SK-N-SH treated with all-trans-retinoic acid at 6 μM for 48 hours (cell line): ENCODE measurements around the gene GPR148.

Source experiments
- ATAC-seq: fragments of 200-7000 bp; cut with Tn5 transposase; 3 replicates; pipeline ENCODE4 v1.9.1; 2020; ENCODE audit warnings: mild to moderate bottlenecking, moderate library complexity
- ARNTL ChIP-seq: fragments of 450-650 bp; formaldehyde crosslinking; IDR thresholded peaks from 2 replicates; pipeline ENCODE4 v1.5.0; 2020; ENCODE audit warnings: low read depth, mild to moderate bottlenecking, moderate library complexity, borderline replicate concordance
- BACH2 ChIP-seq: fragments of 250-450 bp; sonication (Bioruptor Pico); IDR thresholded peaks from 2 replicates; pipeline ENCODE4 v1.9.0; 2021; ENCODE audit warnings: mild to moderate bottlenecking, borderline replicate concordance
- CSDC2 ChIP-seq: fragments of 250-450 bp; sonication (Bioruptor Pico); IDR thresholded peaks from 2 replicates; pipeline ENCODE4 v1.5.0; 2020; ENCODE audit warnings: mild to moderate bottlenecking, moderate library complexity
- ESRRG ChIP-seq: fragments of 250-450 bp; sonication (Bioruptor Pico); IDR thresholded peaks from 2 replicates; pipeline ENCODE4 v1.6.1; 2021; ENCODE audit warnings: mild to moderate bottlenecking
- GLIS3 ChIP-seq: fragments of 250-450 bp; sonication (Bioruptor Pico); IDR thresholded peaks from 2 replicates; pipeline ENCODE4 v1.5.0; 2020; ENCODE audit warnings: mild to moderate bottlenecking, moderate library complexity
- ISL1 ChIP-seq: fragments of 250-450 bp; sonication (Bioruptor Pico); IDR thresholded peaks from 2 replicates; pipeline ENCODE4 v2.1.2; 2022; ENCODE audit warnings: mild to moderate bottlenecking, moderate library complexity
- OSR1 ChIP-seq: fragments of 250-450 bp; sonication (Bioruptor Pico); IDR thresholded peaks from 2 replicates; pipeline ENCODE4 v1.8.0; 2022; ENCODE audit warnings: moderate library complexity, mild to moderate bottlenecking, inconsistent platforms
- PPARA ChIP-seq: fragments of 250-450 bp; sonication (Bioruptor Pico); IDR thresholded peaks from 2 replicates; pipeline ENCODE4 v1.5.0; 2020; ENCODE audit warnings: mild to moderate bottlenecking, borderline replicate concordance
- RARB ChIP-seq: fragments of 250-450 bp; sonication (Bioruptor Pico); IDR thresholded peaks from 2 replicates; pipeline ENCODE4 v1.8.0; 2021; ENCODE audit warnings: mild to moderate bottlenecking, moderate library complexity
- SNAI2 ChIP-seq: fragments of 250-450 bp; sonication (Bioruptor Pico); IDR thresholded peaks from 2 replicates; pipeline ENCODE4 v1.5.0; 2020; ENCODE audit warnings: mild to moderate bottlenecking, moderate library complexity
- TCF4 ChIP-seq: fragments of 250-450 bp; sonication (Bioruptor Pico); IDR thresholded peaks from 2 replicates; pipeline ENCODE4 v1.8.0; 2021; ENCODE audit warnings: mild to moderate bottlenecking, moderate library complexity, borderline replicate concordance
- TOX ChIP-seq: fragments of 250-450 bp; sonication (Bioruptor Pico); IDR thresholded peaks from 2 replicates; pipeline ENCODE4 v1.8.0; 2021; ENCODE audit warnings: mild to moderate bottlenecking, moderate library complexity, borderline replicate concordance
- ZFP3 ChIP-seq: fragments of 250-450 bp; sonication (Bioruptor Pico); IDR thresholded peaks from 2 replicates; pipeline ENCODE4 v1.5.0; 2020; ENCODE audit warnings: mild to moderate bottlenecking, moderate library complexity
- ZFP30 ChIP-seq: fragments of 450-650 bp; formaldehyde crosslinking; IDR thresholded peaks from 2 replicates; pipeline ENCODE4 v1.5.0; 2022; ENCODE audit warnings: mild to moderate bottlenecking, moderate library complexity
- ZNF565 ChIP-seq: fragments of 450-650 bp; formaldehyde crosslinking; conservative IDR thresholded peaks from 2 replicates; pipeline ENCODE4 v1.5.0; 2020; ENCODE audit warnings: low read depth, mild to moderate bottlenecking, moderate library complexity
- ZNF70 ChIP-seq: fragments of 450-650 bp; formaldehyde crosslinking; IDR thresholded peaks from 2 replicates; pipeline ENCODE4 v1.5.0; 2020; ENCODE audit warnings: mild to moderate bottlenecking, moderate library complexity
- ZNF8 ChIP-seq: fragments of 450-650 bp; formaldehyde crosslinking; IDR thresholded peaks from 2 replicates; pipeline ENCODE4 v1.5.0; 2020; ENCODE audit warnings: mild to moderate bottlenecking, moderate library complexity
- TF ChIP-seq, protein P1 (sequence below): fragments of 250-450 bp; sonication (Bioruptor Pico); IDR thresholded peaks from 2 replicates; pipeline ENCODE4 v1.5.1; 2021; ENCODE audit warnings: mild to moderate bottlenecking, moderate library complexity
- TF ChIP-seq, protein P2 (sequence below): fragments of 250-450 bp; sonication (Bioruptor Pico); IDR thresholded peaks from 2 replicates; pipeline ENCODE4 v1.5.1; 2020; ENCODE audit warnings: low read depth, mild to moderate bottlenecking, moderate library complexity
- TF ChIP-seq, protein P3 (sequence below): fragments of 250-450 bp; sonication (Bioruptor Pico); IDR thresholded peaks from 2 replicates; pipeline ENCODE4 v1.8.0; 2021; ENCODE audit warnings: low read depth, mild to moderate bottlenecking, moderate library complexity, borderline replicate concordance
- TF ChIP-seq, protein P4 (sequence below): fragments of 250-450 bp; sonication (Bioruptor Pico); IDR thresholded peaks from 2 replicates; pipeline ENCODE4 v1.5.0; 2020; ENCODE audit warnings: mild to moderate bottlenecking, moderate library complexity
- TF ChIP-seq, protein P5 (sequence below): fragments of 250-450 bp; sonication (Bioruptor Pico); IDR thresholded peaks from 2 replicates; pipeline ENCODE4 v1.8.0; 2020; ENCODE audit warnings: mild to moderate bottlenecking, moderate library complexity, borderline replicate concordance

The GPR148 gene

DNA sequence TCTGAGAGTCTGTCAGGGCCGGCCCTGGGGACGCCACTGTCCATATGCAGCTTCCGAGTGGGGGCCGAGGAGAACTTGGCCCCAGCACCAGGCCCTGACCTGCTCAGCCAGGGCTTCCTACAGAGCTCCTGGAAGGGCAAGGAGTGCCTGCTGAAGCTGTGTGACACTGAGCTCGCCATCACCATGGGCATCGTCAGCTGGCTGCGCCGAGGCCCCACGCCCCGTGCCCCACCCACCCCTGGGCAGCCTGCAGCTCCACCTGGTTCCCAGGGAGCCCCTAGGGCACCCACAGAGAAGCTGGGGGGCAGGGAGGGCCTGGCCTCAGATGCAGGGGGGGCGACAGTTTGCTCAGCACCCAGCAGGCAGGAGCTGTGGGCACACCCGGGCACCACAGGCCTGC lies 34.5 kb downstream of the GPR148 start:
- no peak for TF ChIP-seq ZNF565 (CRISPR knock-in tag)
- no peak for ATAC-seq

DNA sequence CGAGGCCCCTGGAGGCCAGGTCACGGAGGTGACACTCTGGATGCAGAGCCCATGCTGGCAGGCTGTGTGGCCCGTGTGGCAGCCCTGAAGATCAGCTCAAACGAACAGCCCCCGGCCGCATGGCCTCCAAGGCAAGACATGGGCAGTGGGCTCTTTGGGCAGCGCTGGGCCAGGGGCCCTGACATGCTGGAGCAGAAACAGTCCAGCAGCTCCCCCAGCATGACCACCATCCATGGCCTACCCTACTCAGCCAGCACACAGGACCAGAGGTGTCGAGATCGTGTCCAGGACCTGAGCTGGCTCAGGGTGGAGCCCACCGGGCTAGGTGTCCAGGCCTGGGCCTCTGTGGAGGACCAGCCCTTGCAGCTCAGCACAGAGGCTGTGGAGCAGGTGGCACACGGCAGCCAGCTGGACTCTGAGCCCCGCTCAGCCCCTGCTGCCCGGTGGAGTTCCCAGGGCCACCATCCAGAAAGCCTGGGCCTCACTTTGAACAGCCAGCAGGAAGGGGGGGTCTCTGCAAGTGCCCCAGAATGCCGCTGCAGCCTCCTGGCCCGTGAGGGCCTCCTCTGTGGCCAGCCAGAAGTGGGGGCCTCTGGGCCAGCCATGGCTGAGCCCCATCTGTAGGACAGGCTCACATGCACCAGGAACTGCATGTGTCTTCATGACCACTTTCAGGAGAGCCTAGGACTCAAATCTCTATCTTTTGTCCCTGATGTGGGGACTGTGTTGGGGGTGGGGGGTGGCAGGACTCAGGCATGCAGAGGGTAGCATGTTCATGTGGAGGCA lies 35.4 kb downstream of the GPR148 start:
- TF ChIP-seq ZFP3 (CRISPR knock-in tag) = no peak
- no peak for TF ChIP-seq ISL1 (CRISPR knock-in tag)
- TF ChIP-seq ZFP30 = no peak
- TF ChIP-seq RARB (CRISPR knock-in tag) = no peak
- TF ChIP-seq ZNF8 = no peak
- TF ChIP-seq, protein P1, sequence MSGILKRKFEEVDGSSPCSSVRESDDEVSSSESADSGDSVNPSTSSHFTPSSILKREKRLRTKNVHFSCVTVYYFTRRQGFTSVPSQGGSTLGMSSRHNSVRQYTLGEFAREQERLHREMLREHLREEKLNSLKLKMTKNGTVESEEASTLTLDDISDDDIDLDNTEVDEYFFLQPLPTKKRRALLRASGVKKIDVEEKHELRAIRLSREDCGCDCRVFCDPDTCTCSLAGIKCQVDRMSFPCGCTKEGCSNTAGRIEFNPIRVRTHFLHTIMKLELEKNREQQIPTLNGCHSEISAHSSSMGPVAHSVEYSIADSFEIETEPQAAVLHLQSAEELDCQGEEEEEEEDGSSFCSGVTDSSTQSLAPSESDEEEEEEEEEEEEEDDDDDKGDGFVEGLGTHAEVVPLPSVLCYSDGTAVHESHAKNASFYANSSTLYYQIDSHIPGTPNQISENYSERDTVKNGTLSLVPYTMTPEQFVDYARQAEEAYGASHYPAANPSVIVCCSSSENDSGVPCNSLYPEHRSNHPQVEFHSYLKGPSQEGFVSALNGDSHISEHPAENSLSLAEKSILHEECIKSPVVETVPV (CRISPR knock-in tag) = no peak
- TF ChIP-seq, protein P2, sequence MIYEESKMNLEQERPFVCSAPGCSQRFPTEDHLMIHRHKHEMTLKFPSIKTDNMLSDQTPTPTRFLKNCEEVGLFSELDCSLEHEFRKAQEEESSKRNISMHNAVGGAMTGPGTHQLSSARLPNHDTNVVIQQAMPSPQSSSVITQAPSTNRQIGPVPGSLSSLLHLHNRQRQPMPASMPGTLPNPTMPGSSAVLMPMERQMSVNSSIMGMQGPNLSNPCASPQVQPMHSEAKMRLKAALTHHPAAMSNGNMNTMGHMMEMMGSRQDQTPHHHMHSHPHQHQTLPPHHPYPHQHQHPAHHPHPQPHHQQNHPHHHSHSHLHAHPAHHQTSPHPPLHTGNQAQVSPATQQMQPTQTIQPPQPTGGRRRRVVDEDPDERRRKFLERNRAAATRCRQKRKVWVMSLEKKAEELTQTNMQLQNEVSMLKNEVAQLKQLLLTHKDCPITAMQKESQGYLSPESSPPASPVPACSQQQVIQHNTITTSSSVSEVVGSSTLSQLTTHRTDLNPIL (CRISPR knock-in tag) = no peak
- no peak for TF ChIP-seq ZNF565 (CRISPR knock-in tag)
- no peak for TF ChIP-seq BACH2 (CRISPR knock-in tag)
- TF ChIP-seq, protein P3, sequence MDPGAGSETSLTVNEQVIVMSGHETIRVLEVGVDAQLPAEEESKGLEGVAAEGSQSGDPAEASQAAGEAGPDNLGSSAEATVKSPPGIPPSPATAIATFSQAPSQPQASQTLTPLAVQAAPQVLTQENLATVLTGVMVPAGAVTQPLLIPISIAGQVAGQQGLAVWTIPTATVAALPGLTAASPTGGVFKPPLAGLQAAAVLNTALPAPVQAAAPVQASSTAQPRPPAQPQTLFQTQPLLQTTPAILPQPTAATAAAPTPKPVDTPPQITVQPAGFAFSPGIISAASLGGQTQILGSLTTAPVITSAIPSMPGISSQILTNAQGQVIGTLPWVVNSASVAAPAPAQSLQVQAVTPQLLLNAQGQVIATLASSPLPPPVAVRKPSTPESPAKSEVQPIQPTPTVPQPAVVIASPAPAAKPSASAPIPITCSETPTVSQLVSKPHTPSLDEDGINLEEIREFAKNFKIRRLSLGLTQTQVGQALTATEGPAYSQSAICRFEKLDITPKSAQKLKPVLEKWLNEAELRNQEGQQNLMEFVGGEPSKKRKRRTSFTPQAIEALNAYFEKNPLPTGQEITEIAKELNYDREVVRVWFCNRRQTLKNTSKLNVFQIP (CRISPR knock-in tag) = no peak
- no peak for TF ChIP-seq SNAI2 (CRISPR knock-in tag)
- no peak for TF ChIP-seq GLIS3 (CRISPR knock-in tag)
- no peak for TF ChIP-seq ARNTL (CRISPR knock-in tag)
- TF ChIP-seq ESRRG (CRISPR knock-in tag) = no peak
- TF ChIP-seq CSDC2 (CRISPR knock-in tag) = no peak
- no peak for TF ChIP-seq OSR1 (CRISPR knock-in tag)
- no peak for TF ChIP-seq TCF4
- TF ChIP-seq ZNF70 = no peak
- no peak for TF ChIP-seq TOX (CRISPR knock-in tag)
- TF ChIP-seq PPARA (CRISPR knock-in tag) = no peak

DNA sequence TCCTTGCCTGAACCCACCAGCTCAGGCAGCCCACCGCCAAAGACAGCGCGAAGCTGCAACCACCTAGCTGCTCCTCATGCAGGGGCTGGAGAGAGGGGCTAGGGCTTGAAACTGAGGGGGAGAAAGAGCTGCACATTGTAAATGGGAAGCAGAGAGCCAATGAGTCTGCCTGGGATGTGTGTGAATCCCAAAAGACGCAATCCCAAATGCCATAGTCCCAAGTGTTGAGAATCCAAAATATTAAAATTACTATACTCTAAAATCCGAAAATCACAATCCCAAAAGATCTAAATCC lies 35.9 kb downstream of the GPR148 start:
- no peak for TF ChIP-seq TOX (CRISPR knock-in tag)
- TF ChIP-seq OSR1 (CRISPR knock-in tag) = no peak
- TF ChIP-seq, protein P4, sequence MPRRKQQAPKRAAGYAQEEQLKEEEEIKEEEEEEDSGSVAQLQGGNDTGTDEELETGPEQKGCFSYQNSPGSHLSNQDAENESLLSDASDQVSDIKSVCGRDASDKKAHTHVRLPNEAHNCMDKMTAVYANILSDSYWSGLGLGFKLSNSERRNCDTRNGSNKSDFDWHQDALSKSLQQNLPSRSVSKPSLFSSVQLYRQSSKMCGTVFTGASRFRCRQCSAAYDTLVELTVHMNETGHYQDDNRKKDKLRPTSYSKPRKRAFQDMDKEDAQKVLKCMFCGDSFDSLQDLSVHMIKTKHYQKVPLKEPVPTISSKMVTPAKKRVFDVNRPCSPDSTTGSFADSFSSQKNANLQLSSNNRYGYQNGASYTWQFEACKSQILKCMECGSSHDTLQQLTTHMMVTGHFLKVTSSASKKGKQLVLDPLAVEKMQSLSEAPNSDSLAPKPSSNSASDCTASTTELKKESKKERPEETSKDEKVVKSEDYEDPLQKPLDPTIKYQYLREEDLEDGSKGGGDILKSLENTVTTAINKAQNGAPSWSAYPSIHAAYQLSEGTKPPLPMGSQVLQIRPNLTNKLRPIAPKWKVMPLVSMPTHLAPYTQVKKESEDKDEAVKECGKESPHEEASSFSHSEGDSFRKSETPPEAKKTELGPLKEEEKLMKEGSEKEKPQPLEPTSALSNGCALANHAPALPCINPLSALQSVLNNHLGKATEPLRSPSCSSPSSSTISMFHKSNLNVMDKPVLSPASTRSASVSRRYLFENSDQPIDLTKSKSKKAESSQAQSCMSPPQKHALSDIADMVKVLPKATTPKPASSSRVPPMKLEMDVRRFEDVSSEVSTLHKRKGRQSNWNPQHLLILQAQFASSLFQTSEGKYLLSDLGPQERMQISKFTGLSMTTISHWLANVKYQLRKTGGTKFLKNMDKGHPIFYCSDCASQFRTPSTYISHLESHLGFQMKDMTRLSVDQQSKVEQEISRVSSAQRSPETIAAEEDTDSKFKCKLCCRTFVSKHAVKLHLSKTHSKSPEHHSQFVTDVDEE = no peak
- no peak for TF ChIP-seq CSDC2 (CRISPR knock-in tag)
- TF ChIP-seq ZNF565 (CRISPR knock-in tag) = no peak
- TF ChIP-seq, all 23 proteins: peak for 0
- no peak for ATAC-seq

More for the DNA sequence above, 35.4 kb downstream of the GPR148 start:
- ATAC-seq = no peak

DNA sequence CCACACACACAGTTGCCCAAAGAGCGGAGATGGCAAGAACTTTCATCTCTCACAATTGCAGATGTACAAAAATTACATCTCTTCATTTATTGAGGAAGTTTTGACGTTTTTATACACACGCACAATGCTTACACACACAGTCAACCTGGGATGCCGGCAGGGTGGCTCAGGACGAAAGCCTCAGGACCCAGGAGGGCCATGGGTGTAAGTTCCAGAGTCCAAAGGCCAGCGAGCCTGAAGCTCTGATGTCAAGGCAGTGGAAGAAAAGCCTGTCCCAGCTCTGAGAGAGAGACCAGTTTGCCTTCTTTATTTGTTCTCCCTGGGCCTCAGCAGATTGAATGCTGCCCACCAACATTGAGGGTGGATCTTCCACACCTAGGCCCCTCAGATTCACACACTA lies 36.6 kb downstream of the GPR148 start:
- ATAC-seq = no peak
- no peak for TF ChIP-seq ZNF70
- TF ChIP-seq, protein P3 (CRISPR knock-in tag) = no peak
- TF ChIP-seq, protein P1 (CRISPR knock-in tag) = no peak
- TF ChIP-seq, protein P2 (CRISPR knock-in tag) = no peak
- TF ChIP-seq, protein P5, sequence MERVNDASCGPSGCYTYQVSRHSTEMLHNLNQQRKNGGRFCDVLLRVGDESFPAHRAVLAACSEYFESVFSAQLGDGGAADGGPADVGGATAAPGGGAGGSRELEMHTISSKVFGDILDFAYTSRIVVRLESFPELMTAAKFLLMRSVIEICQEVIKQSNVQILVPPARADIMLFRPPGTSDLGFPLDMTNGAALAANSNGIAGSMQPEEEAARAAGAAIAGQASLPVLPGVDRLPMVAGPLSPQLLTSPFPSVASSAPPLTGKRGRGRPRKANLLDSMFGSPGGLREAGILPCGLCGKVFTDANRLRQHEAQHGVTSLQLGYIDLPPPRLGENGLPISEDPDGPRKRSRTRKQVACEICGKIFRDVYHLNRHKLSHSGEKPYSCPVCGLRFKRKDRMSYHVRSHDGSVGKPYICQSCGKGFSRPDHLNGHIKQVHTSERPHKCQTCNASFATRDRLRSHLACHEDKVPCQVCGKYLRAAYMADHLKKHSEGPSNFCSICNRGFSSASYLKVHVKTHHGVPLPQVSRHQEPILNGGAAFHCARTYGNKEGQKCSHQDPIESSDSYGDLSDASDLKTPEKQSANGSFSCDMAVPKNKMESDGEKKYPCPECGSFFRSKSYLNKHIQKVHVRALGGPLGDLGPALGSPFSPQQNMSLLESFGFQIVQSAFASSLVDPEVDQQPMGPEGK = no peak
- TF ChIP-seq OSR1 (CRISPR knock-in tag) = no peak
- no peak for TF ChIP-seq CSDC2 (CRISPR knock-in tag)
- TF ChIP-seq GLIS3 (CRISPR knock-in tag) = no peak
- TF ChIP-seq RARB (CRISPR knock-in tag) = no peak
